ENCODE measurements around the gene ZNF865. TPM values are rescaled to one million over a fixed set of nuclear protein-coding genes. Genes with fewer than 3 reads are reported as not detected.

ZNF865 gene
- total and polyA plus RNA-seq, 2 donors (not counting 3 experiments of a cell fraction or from before 2014, with no cell fraction given) = 4.0 to 10.1 TPM

GRCh38 chr19:55640577-55641425 lies 35.4 kb downstream of the ZNF865 start, which contains the start of gene ZNF580:
Gene ZNF580, plus strand, starts transcription at chr19:55641002. Its CDS starts 1,507 bp downstream, at chr19:55642509.
- Histone ChIP-seq H3K4me3 (replicated peaks in 1 of 3; ENCODE audit: insufficient read depth in 1 of 3, low read depth in 1 of 3, low read length in 3 of 3) (peak within 1 kb of the TSS; percentile 53 to 75 (median 59)), H4K20me1 (replicated peaks; ENCODE audit: control insufficient read depth, extremely low read depth, insufficient read depth, low read length) (no peaks in the 10 kb centered on the region), H3K9ac (replicated peaks; ENCODE audit: extremely low read depth, insufficient read depth, low read length) (peak within 1 kb of the TSS; percentile 41), H3K4me1 (ENCODE audit: control insufficient read depth, extremely low read depth, insufficient read depth, low read length) (peaks cover 26% of the 10 kb centered on the region), H3K27me3 (ENCODE audit: control insufficient read depth in 2 of 2, insufficient read depth in 2 of 2, low read length in 2 of 2) (no peaks in the 10 kb centered on the region), H3K9me1 (replicated peaks; ENCODE audit: control insufficient read depth, extremely low read depth, insufficient read depth, low read length) (no peaks in the 10 kb centered on the region), H2AFZ (ENCODE audit: low read depth, low read length) (peak within 1 kb of the TSS; percentile 64), H3K4me2 (ENCODE audit: insufficient read depth, low read length) (peak within 1 kb of the TSS; percentile 63), H3K79me2 (ENCODE audit: control insufficient read depth, insufficient read depth, low read length) (peaks cover 35% of the 10 kb centered on the region), H3K9me3 (replicated peaks; ENCODE audit: control insufficient read depth, insufficient read depth, low read length) (no peaks in the 10 kb centered on the region), H3K27ac (ENCODE audit: insufficient read depth, low read depth, low read length) (peak within 1 kb of the TSS; percentile 52), H3K36me3 (ENCODE audit: control insufficient read depth in 2 of 2, extremely low read depth in 1 of 2, insufficient read depth in 2 of 2, low read length in 2 of 2) (peaks cover 3 to 10% of the 10 kb centered on the region in 2 experiments)
- peak; percentile 75 for FAIRE-seq
- dilution Hi-C loops (cut with MboI; ENCODE audit: extremely low pct_ligation_motif_present, low sequenced_read_pairs) (no loop called here), intact Hi-C loops (cut with micrococcal nuclease) (loop anchor here (1.0 to 5.0 kb wide), 2 partner anchors 12 to 554 kb away; no protein-coding TSS in a partner anchor)
- CTCF ChIA-PET = interaction anchor here (0.6 to 1.4 kb wide), 8 partner anchors 8 to 173 kb away, joined by 3 to 6 read pairs (median 4); partner anchors contain the start of gene ZNF784
- DNase-seq (ENCODE audit: low read depth, low spot score) = peak; percentile 71
- POLR2A ChIA-PET = no interaction called here
- TF ChIP-seq POLR2AphosphoS5 (IDR thresholded peaks at IDR 0.05; ENCODE audit: insufficient read depth, low read depth, low read length) = no peak
- no peak for TF ChIP-seq MYC (IDR thresholded peaks at IDR 0.05; ENCODE audit: low read depth, low read length)
- no TSS peak for BruUV-seq (replicated peaks)

GRCh38 chr19:55641426-55642152 lies 36.1 kb downstream of the ZNF865 start:
- TF ChIP-seq FOS (IDR thresholded peaks at IDR 0.05; ENCODE audit: borderline replicate concordance, insufficient read depth, low read length) (no peak), CTCF (IDR thresholded peaks at IDR 0.05; ENCODE audit: extremely low read depth in 1 of 2, insufficient read depth in 1 of 2, low read depth in 1 of 2, low read length in 2 of 2) (no peak), JUN (IDR thresholded peaks at IDR 0.05; ENCODE audit: borderline replicate concordance, insufficient read depth, insufficient read length, low read depth) (no peak), MAX (IDR thresholded peaks at IDR 0.05; ENCODE audit: insufficient read depth, insufficient read length) (no peak), MYC (IDR thresholded peaks at IDR 0.05; ENCODE audit: low read depth, low read length) (no peak), GATA2 (IDR thresholded peaks at IDR 0.05; ENCODE audit: insufficient read depth, insufficient read length, low read depth, low read length) (no peak), EZH2 (IDR thresholded peaks at IDR 0.05; ENCODE audit: borderline replicate concordance, low read depth, low read length, severe bottlenecking) (no peak), POLR2A (IDR thresholded peaks at IDR 0.05; ENCODE audit: low read depth, low read length) (no peak), POLR2AphosphoS5 (IDR thresholded peaks at IDR 0.05; ENCODE audit: insufficient read depth, low read depth, low read length) (no peak)
- no peaks in the 10 kb centered on the region for H3K27me3 ChIP-seq (ENCODE audit: control insufficient read depth in 2 of 2, insufficient read depth in 2 of 2, low read length in 2 of 2)
- dilution Hi-C loops (cut with MboI; ENCODE audit: extremely low pct_ligation_motif_present, low sequenced_read_pairs) (no loop called here), intact Hi-C loops (cut with micrococcal nuclease) (loop anchor here (5.0 kb wide), 1 partner anchor 554 kb away; no protein-coding TSS in a partner anchor)
- FAIRE-seq (no peak), DNase-seq (ENCODE audit: low read depth, low spot score) (no peak)
- H3K9me1 ChIP-seq (replicated peaks; ENCODE audit: control insufficient read depth, extremely low read depth, insufficient read depth, low read length) = no peaks in the 10 kb centered on the region
- no peaks in the 10 kb centered on the region for H4K20me1 ChIP-seq (replicated peaks; ENCODE audit: control insufficient read depth, extremely low read depth, insufficient read depth, low read length)
- peaks cover 3 to 10% of the 10 kb centered on the region in 2 experiments for H3K36me3 ChIP-seq (ENCODE audit: control insufficient read depth in 2 of 2, extremely low read depth in 1 of 2, insufficient read depth in 2 of 2, low read length in 2 of 2)
- ChIA-PET CTCF (interaction anchor here (0.7 to 2.0 kb wide), 4 partner anchors 9 to 13 kb away, joined by 3 to 14 read pairs (median 6); no protein-coding TSS in a partner anchor), POLR2A (interaction anchor here (0.7 to 1.3 kb wide), 3 partner anchors 8 to 15 kb away, joined by 3 to 4 read pairs (median 4); partner anchors contain the start of gene U2AF2)
- no TSS peak for BruUV-seq (replicated peaks)
- peak overlapping the region; percentile 41 for H3K9ac ChIP-seq (replicated peaks; ENCODE audit: extremely low read depth, insufficient read depth, low read length)
- no peaks in the 10 kb centered on the region for H3K9me3 ChIP-seq (replicated peaks; ENCODE audit: control insufficient read depth, insufficient read depth, low read length)
- peaks cover 23% of the 10 kb centered on the region for H3K4me1 ChIP-seq (ENCODE audit: control insufficient read depth, extremely low read depth, insufficient read depth, low read length)
- no peak overlapping the region for H2AFZ ChIP-seq (ENCODE audit: low read depth, low read length)
- peak overlapping the region; percentile 6 for H3K27ac ChIP-seq (ENCODE audit: insufficient read depth, low read depth, low read length)
- peak overlapping the region; percentile 59 to 75 (median 60) for H3K4me3 ChIP-seq (replicated peaks in 1 of 3; ENCODE audit: insufficient read depth in 1 of 3, low read depth in 1 of 3, low read length in 3 of 3)
- H3K79me2 ChIP-seq (ENCODE audit: control insufficient read depth, insufficient read depth, low read length) = peaks cover 27% of the 10 kb centered on the region
- peak overlapping the region; percentile 53 for H3K4me2 ChIP-seq (ENCODE audit: insufficient read depth, low read length)
